Astrocyte (in vitro differentiated cells and primary cell): ENCODE measurements around the gene LRRC55.

Source experiments
- EZH2 ChIP-seq: IDR thresholded peaks from 2 replicates; pipeline ENCODE4 v1.6.1; 2012; ENCODE audit warnings: mild to moderate bottlenecking, low read length, inconsistent platforms; ENCODE audit not compliant: insufficient read depth
- TF ChIP-seq, protein P1 (sequence below): IDR thresholded peaks from 2 replicates; pipeline ENCODE4 v1.5.1; 2011; ENCODE audit warnings: low read depth, mild to moderate bottlenecking, inconsistent platforms, low read length, moderate library complexity; ENCODE audit not compliant: insufficient read depth

DNA sequence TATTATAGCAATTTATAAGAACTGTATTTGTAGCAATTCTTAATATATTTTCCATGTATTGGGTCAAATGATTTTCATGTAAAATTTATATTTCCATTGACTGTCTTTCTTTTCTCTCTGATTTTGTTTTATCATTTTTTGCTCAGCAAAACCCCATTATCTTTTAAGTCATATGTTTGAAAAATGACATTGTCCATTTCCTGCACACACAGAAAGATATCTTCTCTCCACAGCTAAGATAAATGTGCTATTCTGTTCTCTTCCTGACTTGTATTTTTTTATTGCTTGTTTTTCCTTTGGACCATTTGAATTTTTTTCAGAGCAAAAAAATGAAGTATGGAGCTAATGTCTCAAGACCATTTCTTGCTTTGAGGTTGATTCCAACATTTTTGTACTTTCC, 6.3 kb upstream of the LRRC55 start:
- TF ChIP-seq, protein P1, sequence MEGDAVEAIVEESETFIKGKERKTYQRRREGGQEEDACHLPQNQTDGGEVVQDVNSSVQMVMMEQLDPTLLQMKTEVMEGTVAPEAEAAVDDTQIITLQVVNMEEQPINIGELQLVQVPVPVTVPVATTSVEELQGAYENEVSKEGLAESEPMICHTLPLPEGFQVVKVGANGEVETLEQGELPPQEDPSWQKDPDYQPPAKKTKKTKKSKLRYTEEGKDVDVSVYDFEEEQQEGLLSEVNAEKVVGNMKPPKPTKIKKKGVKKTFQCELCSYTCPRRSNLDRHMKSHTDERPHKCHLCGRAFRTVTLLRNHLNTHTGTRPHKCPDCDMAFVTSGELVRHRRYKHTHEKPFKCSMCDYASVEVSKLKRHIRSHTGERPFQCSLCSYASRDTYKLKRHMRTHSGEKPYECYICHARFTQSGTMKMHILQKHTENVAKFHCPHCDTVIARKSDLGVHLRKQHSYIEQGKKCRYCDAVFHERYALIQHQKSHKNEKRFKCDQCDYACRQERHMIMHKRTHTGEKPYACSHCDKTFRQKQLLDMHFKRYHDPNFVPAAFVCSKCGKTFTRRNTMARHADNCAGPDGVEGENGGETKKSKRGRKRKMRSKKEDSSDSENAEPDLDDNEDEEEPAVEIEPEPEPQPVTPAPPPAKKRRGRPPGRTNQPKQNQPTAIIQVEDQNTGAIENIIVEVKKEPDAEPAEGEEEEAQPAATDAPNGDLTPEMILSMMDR, result no peak
- TF ChIP-seq EZH2, result no peak
